IMR-90 (cell line): Measurements from ENCODE around the gene GRIA3. TPM values are rescaled to one million over a fixed set of nuclear protein-coding genes. Genes with fewer than 3 reads are reported as not detected.

Experiments used
- ATAC-seq: fragments of 200-7000 bp; cut with Tn5 transposase; 2 replicates; pipeline ENCODE4 v1.9.1; 2020; ENCODE audit warnings: low read depth, mild to moderate bottlenecking, moderate library complexity
- BruUV-seq: library from RNA; stranded (reverse); fragments of 400-500 nt; replicated peaks from 2 replicates; lab custom pipeline; 2021; lab: Mats Ljungman, UMichigan
- CTCF ChIA-PET: fragments of 300-600 bp; formaldehyde crosslinking; extraction: SDS; loops from one replicate; lab custom pipeline; 2021; ENCODE audit warnings: antibody characterized with exemption; lab: Yijun Ruan, JAX
- POLR2A ChIA-PET: fragments of 300-600 bp; sonication (Branson Sonifier 250); formaldehyde crosslinking; loops from one replicate; lab custom pipeline; 2022; ENCODE audit warnings: antibody characterized with exemption; ENCODE audit not compliant: unreplicated experiment; lab: Charles Lee
- DNase-seq: peaks from one replicate; pipeline ENCODE4 v3.0.0; 2013
- H2AFZ ChIP-seq: replicated peaks from 2 replicates; pipeline ENCODE3; 2013; ENCODE audit warnings: low read length, mild to moderate bottlenecking; ENCODE audit not compliant: poor library complexity
- H2AK5ac ChIP-seq: 2 replicates; pipeline ENCODE4 v1.6.1; 2013; ENCODE audit warnings: low read depth, low read length, inconsistent platforms
- H2AK9ac ChIP-seq: replicated peaks from 2 replicates; pipeline ENCODE3; 2013; ENCODE audit warnings: mild to moderate bottlenecking, low read depth, low read length, moderate library complexity; ENCODE audit not compliant: poor library complexity
- H2BK120ac ChIP-seq: 2 replicates; pipeline ENCODE4 v1.6.1; 2013; ENCODE audit warnings: low read depth, low read length, inconsistent platforms
- H2BK15ac ChIP-seq: 3 replicates; pipeline ENCODE4 v1.6.1; 2013; ENCODE audit warnings: low read depth, low read length, inconsistent platforms
- H2BK20ac ChIP-seq: 2 replicates; pipeline ENCODE4 v1.6.1; 2013; ENCODE audit warnings: low read depth, mild to moderate bottlenecking, inconsistent platforms, low read length, moderate library complexity
- H2BK5ac ChIP-seq: 2 replicates; pipeline ENCODE4 v1.6.1; 2013; ENCODE audit warnings: mild to moderate bottlenecking, low read depth, low read length, inconsistent platforms; ENCODE audit not compliant: poor library complexity, severe bottlenecking
- H3K14ac ChIP-seq: replicated peaks from 2 replicates; pipeline ENCODE4 v1.6.1; 2013; ENCODE audit warnings: low read depth, low read length, inconsistent platforms
- H3K18ac ChIP-seq: 2 replicates; pipeline ENCODE4 v1.6.1; 2013; ENCODE audit warnings: low read depth, low read length, control low read depth
- H3K23ac ChIP-seq: 2 replicates; pipeline ENCODE4 v1.6.1; 2013; ENCODE audit warnings: low read depth, low read length, inconsistent platforms
- H3K27ac ChIP-seq: 2 replicates; pipeline ENCODE4 v1.5.1; 2013; ENCODE audit warnings: mild to moderate bottlenecking, control low read depth, low read length; ENCODE audit not compliant: insufficient read depth
- H3K27me3 ChIP-seq: 2 replicates; pipeline ENCODE4 v1.6.1; 2013; ENCODE audit warnings: low read length; ENCODE audit not compliant: control insufficient read depth, insufficient read depth
- H3K36me3 ChIP-seq: 2 replicates; pipeline ENCODE4 v1.6.1; 2013; ENCODE audit warnings: low read length, mixed read lengths; ENCODE audit not compliant: control insufficient read depth, insufficient read depth
- H3K4ac ChIP-seq: 2 replicates; pipeline ENCODE4 v1.6.1; 2013; ENCODE audit warnings: low read depth, low read length, inconsistent platforms
- H3K4me1 ChIP-seq: 2 replicates; pipeline ENCODE4 v1.6.1; 2013; ENCODE audit warnings: low read length, mixed read lengths; ENCODE audit not compliant: control insufficient read depth, insufficient read depth
- H3K4me2 ChIP-seq: 2 replicates; pipeline ENCODE4 v1.6.1; 2013; ENCODE audit warnings: low read depth, mild to moderate bottlenecking, control low read depth, low read length, moderate library complexity
- H3K4me3 ChIP-seq: 2 replicates; pipeline ENCODE4 v1.5.1; 2013; ENCODE audit warnings: low read depth, mild to moderate bottlenecking, control low read depth, low read length, moderate library complexity; ENCODE audit not compliant: insufficient read depth
- H3K56ac ChIP-seq: 2 replicates; pipeline ENCODE4 v1.6.1; 2013; ENCODE audit warnings: low read length, inconsistent platforms; ENCODE audit not compliant: insufficient read depth; ENCODE audit errors: extremely low read depth
- H3K79me1 ChIP-seq, 2 experiments: 2 replicates each; pipeline ENCODE4 v1.6.1; 2013; ENCODE audit warnings: low read length in 2 of 2, inconsistent platforms in 1 of 2, low read depth in 1 of 2
- H3K9ac ChIP-seq: 2 replicates; pipeline ENCODE4 v1.6.1; 2013; ENCODE audit warnings: low read depth, low read length, control low read depth
- H3K9me1 ChIP-seq: 2 replicates; pipeline ENCODE4 v1.6.1; 2013; ENCODE audit warnings: low read length, inconsistent platforms; ENCODE audit not compliant: insufficient read depth
- H3K9me3 ChIP-seq: 2 replicates; pipeline ENCODE4 v1.6.1; 2013; ENCODE audit warnings: low read length; ENCODE audit not compliant: control insufficient read depth, insufficient read depth
- H4K20me1 ChIP-seq: 2 replicates; pipeline ENCODE4 v1.6.1; 2013; ENCODE audit warnings: low read length, inconsistent platforms; ENCODE audit not compliant: insufficient read depth
- H4K5ac ChIP-seq: 2 replicates; pipeline ENCODE4 v1.6.1; 2013; ENCODE audit warnings: mild to moderate bottlenecking, low read depth, low read length, control low read depth
- H4K8ac ChIP-seq, 2 experiments: 2 replicates each; pipeline ENCODE4 v1.6.1; 2013; ENCODE audit warnings: low read depth in 2 of 2, low read length in 2 of 2, control low read depth in 1 of 2, inconsistent platforms in 1 of 2
- H4K91ac ChIP-seq: 2 replicates; pipeline ENCODE4 v1.6.1; 2013; ENCODE audit warnings: low read depth, low read length, inconsistent platforms; ENCODE audit not compliant: insufficient read depth
- FOS ChIP-seq: fragments of 150-350 bp; IDR thresholded peaks from 2 replicates; pipeline ENCODE4 v1.6.1; 2016; ENCODE audit warnings: low read depth, low read length
- WGBS, 2 experiments: methylation state at CpG; one replicate each; pipeline versions ENCODE4 v1.1.5 to v1.1.7; 2013; ENCODE audit warnings: missing lambda C conversion rate in 2 of 2; ENCODE audit not compliant: insufficient read length in 1 of 2; ENCODE audit errors: extremely low coverage in 2 of 2; 5-methylcytosine and 5-hydroxymethylcytosine counted together
- dilution Hi-C: fragments of 300-500 bp; cut with HindIII; formaldehyde crosslinking; loops from one replicate; pipeline ENCODE4 v1.14.3; 2018; ENCODE audit warnings: low sequenced_read_pairs; ENCODE audit not compliant: unreplicated experiment
- in situ Hi-C: fragments of 300-500 bp; cut with MboI; formaldehyde crosslinking; loops from 3 replicates; pipeline ENCODE4 v1.14.3; 2019; ENCODE audit warnings: low sequenced_read_pairs, inconsistent platforms, mixed read lengths
- intact Hi-C: fragments of 100-400 bp; cut with micrococcal nuclease; formaldehyde crosslinking; loops from 2 replicates; pipeline ENCODE4 v1.10.0; 2022
- polyA plus RNA-seq, 3 experiments: library from polyadenylated mRNA; depleted of rRNA; stranded (reverse); fragments of >200 nt; gene quantifications; 2 replicates each; pipeline ENCODE4 v1.2.3, GENCODE V29; 2012; ENCODE audit warnings: low replicate concordance in 1 of 3
- total RNA-seq: library from RNA; depleted of rRNA; stranded (reverse); fragments of >200 nt; gene quantifications from 2 replicates; pipeline ENCODE4 v1.2.3, GENCODE V29; 2012

Gene GRIA3
- total and polyA plus RNA-seq, 2 of the 4 experiments (the other 2 are of a cell fraction): not detected

- H3K4ac ChIP-seq: no peak overlapping the region
- in situ Hi-C loops: no loop called here
- no peaks in the 10 kb centered on the region for H3K27me3 ChIP-seq
- H2BK5ac ChIP-seq: no peak overlapping the region
- no peak overlapping the region for H2AK5ac ChIP-seq
- H3K4me2 ChIP-seq: no peak overlapping the region
- no peak overlapping the region for H4K91ac ChIP-seq
- H3K36me3 ChIP-seq: no peaks in the 10 kb centered on the region
- ATAC-seq: no peak
- H4K20me1 ChIP-seq: no peaks in the 10 kb centered on the region
- dilution Hi-C loops: no loop called here
- H3K9me1 ChIP-seq: no peaks in the 10 kb centered on the region
- H3K4me3 ChIP-seq: no peak overlapping the region
- ChIA-PET POLR2A (no interaction called here), CTCF (no interaction called here)
- no peak overlapping the region for H2BK20ac ChIP-seq
- no peaks in the 10 kb centered on the region for H3K4me1 ChIP-seq
- intact Hi-C loops: no loop called here
- no peak overlapping the region for H3K56ac ChIP-seq
- H2AFZ ChIP-seq: no peak overlapping the region
- H3K23ac ChIP-seq: no peak overlapping the region
- no TSS peak for BruUV-seq
- no peak overlapping the region for H3K27ac ChIP-seq
- no peak overlapping the region for H4K5ac ChIP-seq
- no peak overlapping the region for H4K8ac ChIP-seq
- H3K9ac ChIP-seq: no peak overlapping the region
- no peaks in the 10 kb centered on the region for H3K79me1 ChIP-seq
- H2BK120ac ChIP-seq: no peak overlapping the region
- H2BK15ac ChIP-seq: no peak overlapping the region
- TF ChIP-seq FOS: no peak
- H3K9me3 ChIP-seq: no peaks in the 10 kb centered on the region
- WGBS, 2 experiments: no CpG with 5 or more reads among the region's 3 CpGs
- no peak overlapping the region for H3K14ac ChIP-seq
- no peak overlapping the region for H3K18ac ChIP-seq
- H2AK9ac ChIP-seq: no peak overlapping the region
- no peak for DNase-seq
Observed at GRCh38 chrX:123322536-123322935, 138.5 kb downstream of the GRIA3 start.
